ENCODE data around the gene LNP1.

The LNP1 gene

DNA sequence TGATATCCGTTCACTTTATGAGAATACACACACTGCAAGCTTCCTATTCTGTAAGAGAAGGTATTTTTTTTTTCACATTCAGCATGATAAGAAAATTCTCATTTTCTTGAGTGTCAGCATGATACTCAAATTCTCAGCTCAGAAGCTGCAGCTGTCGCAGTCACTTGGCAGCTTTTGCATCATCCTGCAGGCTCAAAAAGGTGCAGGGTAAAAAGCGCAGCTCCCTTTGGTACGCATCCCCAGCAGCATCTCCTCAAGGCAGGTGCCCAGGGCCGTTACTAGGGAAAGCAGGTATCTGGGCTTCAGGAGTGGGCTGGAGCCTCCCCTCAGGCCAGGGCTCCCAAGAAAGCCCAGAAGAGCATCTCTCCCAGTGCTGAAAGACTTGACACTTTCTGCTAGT, 22.3 kb downstream of the LNP1 start:
- TF ChIP-seq, protein P1, sequence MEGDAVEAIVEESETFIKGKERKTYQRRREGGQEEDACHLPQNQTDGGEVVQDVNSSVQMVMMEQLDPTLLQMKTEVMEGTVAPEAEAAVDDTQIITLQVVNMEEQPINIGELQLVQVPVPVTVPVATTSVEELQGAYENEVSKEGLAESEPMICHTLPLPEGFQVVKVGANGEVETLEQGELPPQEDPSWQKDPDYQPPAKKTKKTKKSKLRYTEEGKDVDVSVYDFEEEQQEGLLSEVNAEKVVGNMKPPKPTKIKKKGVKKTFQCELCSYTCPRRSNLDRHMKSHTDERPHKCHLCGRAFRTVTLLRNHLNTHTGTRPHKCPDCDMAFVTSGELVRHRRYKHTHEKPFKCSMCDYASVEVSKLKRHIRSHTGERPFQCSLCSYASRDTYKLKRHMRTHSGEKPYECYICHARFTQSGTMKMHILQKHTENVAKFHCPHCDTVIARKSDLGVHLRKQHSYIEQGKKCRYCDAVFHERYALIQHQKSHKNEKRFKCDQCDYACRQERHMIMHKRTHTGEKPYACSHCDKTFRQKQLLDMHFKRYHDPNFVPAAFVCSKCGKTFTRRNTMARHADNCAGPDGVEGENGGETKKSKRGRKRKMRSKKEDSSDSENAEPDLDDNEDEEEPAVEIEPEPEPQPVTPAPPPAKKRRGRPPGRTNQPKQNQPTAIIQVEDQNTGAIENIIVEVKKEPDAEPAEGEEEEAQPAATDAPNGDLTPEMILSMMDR (IDR thresholded peaks at IDR 0.05; ENCODE audit: control extremely low read depth, extremely low read depth, low read depth, missing control alignments), result no peak
- POLR2A ChIA-PET, result no interaction called here
- CTCF ChIA-PET, result interaction anchor here (0.8 to 1.5 kb wide), 4 partner anchors 10 to 16 kb away, joined by 3 to 4 read pairs (median 3); no protein-coding TSS in a partner anchor
- DNase-seq (ENCODE audit: extremely low spot score), result no peak

DNA sequence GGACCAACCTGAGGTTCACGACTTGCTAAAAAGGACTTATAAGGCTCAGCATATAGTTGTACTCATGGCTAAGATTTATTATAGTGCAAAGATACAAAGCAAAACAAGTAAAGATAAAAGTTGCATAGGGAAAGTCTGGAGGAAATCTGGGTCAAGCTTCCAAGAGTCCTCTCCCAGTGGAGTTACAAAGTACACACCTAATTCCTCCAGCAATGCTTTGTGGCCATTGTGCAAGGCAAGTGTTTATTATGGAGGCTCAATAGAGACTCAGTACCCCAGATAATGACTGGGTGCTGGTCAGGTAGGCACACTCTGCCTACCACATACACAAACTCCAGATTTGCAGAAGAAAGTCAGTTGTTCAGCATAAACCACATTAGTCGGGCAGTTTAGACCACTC, 22.9 kb downstream of the LNP1 start:
- TF ChIP-seq, protein P1 (IDR thresholded peaks at IDR 0.05; ENCODE audit: control extremely low read depth, extremely low read depth, low read depth, missing control alignments), result no peak
- no peak for DNase-seq (ENCODE audit: extremely low spot score)
- POLR2A ChIA-PET, result no interaction called here
- CTCF ChIA-PET, result interaction anchor here (0.9 to 2.5 kb wide), 5 partner anchors 10 to 166 kb away, joined by 3 to 5 read pairs (median 3); no protein-coding TSS in a partner anchor

DNA sequence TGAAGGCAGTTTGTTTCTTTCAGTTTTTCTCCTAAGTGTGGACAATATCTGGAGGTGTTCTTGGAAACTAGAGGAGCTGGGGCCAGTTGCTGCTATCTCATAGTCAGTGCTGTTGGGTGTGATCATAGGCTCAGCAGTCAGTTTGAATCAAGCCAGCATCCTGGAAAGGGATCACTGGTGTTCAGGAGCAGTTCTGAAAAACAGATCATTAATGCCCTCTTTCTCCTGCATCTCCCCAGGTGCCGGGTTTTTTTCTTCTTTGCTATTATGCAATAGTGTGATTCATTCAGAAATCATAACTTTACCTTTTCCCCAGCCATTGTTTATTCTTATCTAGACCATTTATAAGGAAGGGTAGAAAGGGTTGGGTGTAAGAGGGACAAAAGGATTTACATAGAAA, 24.0 kb downstream of the LNP1 start:
- no peak for DNase-seq (ENCODE audit: extremely low spot score)
- ChIA-PET CTCF (interaction anchor here (0.9 to 2.5 kb wide), 4 partner anchors 11 to 165 kb away, joined by 3 to 5 read pairs (median 4); no protein-coding TSS in a partner anchor), POLR2A (no interaction called here)
- TF ChIP-seq, protein P1 (IDR thresholded peaks at IDR 0.05; ENCODE audit: control extremely low read depth, extremely low read depth, low read depth, missing control alignments), result no peak

DNA sequence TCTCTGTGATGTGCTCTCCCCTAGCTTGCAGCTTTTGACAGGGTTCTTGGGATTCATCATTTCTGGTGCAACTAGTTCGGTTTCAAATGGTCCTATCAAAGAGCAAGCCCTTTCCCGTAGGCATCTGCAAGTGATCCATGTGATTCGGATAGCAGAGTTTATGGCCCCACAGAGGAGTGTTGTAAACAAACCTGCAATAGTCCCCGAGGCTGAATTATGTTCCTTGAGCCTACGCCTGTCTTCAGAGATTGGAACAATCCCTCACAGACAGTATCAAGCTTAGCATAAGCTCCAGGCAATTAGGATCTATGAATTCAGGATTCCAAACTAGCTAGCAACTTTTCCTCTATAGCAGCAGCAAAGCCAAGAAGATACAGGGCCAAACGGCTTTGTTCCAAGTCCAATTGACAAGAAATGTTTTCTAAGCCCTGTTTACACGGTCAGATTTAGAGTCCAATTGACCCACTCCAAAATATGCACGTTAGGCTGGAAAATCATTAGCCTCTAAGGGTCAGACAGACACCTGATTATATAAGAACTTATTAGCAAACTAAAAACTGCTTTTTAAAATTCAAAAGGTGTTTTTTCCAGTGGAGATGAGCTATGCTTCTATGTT, 24.8 kb downstream of the LNP1 start:
- DNase-seq (ENCODE audit: extremely low spot score), result no peak
- CTCF ChIA-PET, result interaction anchor here (0.8 to 2.5 kb wide), 4 partner anchors 12 to 164 kb away, joined by 3 to 5 read pairs (median 4); no protein-coding TSS in a partner anchor
- TF ChIP-seq, protein P1 (IDR thresholded peaks at IDR 0.05; ENCODE audit: control extremely low read depth, extremely low read depth, low read depth, missing control alignments), result no peak
- POLR2A ChIA-PET, result no interaction called here

DNA sequence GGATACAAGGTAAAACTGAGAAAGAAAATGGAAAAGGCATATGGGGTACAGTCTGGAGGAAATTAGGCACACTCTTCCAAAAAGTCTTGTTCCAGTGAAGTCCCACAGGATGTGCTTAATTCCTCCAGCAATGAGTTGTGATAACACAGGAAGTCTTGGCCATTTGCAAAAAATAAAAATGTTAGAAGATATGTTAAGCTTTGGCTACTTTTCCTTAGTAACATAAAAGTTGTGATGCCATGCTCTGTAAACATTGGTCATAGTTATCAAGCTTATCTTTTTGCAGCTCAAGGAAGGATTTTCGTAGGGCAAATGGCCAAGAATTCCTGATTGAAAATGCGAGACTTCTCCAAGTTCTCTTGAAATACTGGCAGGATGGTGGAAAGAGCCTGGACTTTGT, 26.4 kb downstream of the LNP1 start:
- DNase-seq (ENCODE audit: extremely low spot score), result no peak
- TF ChIP-seq, protein P1 (IDR thresholded peaks at IDR 0.05; ENCODE audit: control extremely low read depth, extremely low read depth, low read depth, missing control alignments), result no peak
- ChIA-PET CTCF (no interaction called here), POLR2A (no interaction called here)

DNA sequence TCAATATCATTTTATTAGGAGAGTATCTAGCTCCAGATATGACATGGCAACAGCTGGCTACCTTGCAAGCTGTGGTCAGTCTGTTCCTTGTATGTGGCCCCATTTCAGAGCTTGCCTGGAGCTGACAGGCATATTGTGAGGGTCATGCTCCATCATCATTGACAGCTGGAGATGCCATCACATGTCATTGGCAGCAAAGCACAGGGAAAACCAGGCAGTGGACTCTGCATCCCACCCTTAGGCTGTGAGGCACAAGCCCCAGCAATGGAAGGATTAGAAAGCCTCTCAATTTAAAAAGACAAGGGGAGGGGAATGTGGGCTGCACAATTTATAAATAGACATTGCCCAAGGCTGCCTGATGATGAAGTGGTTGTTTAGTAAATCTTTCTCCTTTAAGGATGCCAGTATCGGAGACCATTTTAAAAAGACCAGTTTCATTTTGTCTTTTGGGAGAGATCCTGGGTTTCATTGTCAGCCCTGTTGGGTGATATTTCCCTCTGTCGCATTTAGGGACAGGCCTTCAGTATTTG, 27.9 kb downstream of the LNP1 start:
- DNase-seq (ENCODE audit: extremely low spot score), result no peak
- TF ChIP-seq, protein P1 (IDR thresholded peaks at IDR 0.05; ENCODE audit: control extremely low read depth, extremely low read depth, low read depth, missing control alignments), result no peak
- POLR2A ChIA-PET, result no interaction called here
- CTCF ChIA-PET, result interaction anchor here (0.8 to 1.0 kb wide), 2 partner anchors 10 to 34 kb away, joined by 3 read pairs; no protein-coding TSS in a partner anchor
